Measurements from ENCODE around the gene PTPRD. TPM values are rescaled to one million over a fixed set of nuclear protein-coding genes. Genes with fewer than 3 reads are reported as not detected.

The PTPRD gene
- total RNA-seq, 1 donor from 2014 or later, result 109 TPM

DNA sequence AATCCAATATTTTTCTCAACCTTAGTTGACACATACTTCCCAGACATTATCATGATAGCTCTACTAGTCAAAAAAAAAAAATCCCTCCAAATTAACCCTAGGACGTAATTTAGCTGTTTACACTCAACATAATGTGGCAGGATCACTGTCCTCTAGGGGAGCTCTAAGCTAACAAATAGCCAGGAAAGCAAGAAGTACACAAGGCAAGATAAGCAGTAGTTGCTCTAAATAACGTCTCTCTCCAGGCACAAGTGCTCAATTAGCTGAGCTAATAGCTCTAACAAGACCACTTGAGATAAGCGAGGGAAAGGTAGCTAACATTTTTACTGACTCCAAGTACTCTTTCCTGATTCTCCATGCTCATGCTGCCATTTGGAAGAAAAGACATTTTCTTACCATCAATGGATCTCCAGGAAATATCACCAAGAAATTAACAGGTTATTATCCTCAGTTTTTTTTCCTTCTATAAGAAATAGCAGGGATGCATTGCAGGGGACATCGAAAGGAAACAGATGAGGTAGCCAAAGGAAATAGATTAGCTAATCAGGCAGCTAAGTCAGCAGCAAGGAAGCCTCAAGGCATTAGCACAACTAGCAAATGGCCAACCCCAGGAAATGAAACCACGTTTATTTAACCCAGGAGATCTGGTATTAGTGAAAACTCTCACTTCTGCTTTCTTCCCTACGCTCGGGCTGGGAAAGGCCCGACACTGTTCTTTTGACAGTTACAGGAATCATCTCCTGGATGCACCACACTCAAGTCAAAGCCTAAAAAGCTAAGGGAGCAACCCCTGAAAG, 614.1 kb downstream of the PTPRD start:
- Mint-ChIP-seq H3K27ac (no peak overlapping the region), H3K36me3 (no peaks in the 10 kb centered on the region), H3K27me3 (ENCODE audit: low read depth) (no peaks in the 10 kb centered on the region), H3K4me3 (no peak overlapping the region), H3K9me3 (peaks cover 4% of the 10 kb centered on the region), H3K4me1 (peaks cover 7% of the 10 kb centered on the region)
- TF ChIP-seq, protein P1, sequence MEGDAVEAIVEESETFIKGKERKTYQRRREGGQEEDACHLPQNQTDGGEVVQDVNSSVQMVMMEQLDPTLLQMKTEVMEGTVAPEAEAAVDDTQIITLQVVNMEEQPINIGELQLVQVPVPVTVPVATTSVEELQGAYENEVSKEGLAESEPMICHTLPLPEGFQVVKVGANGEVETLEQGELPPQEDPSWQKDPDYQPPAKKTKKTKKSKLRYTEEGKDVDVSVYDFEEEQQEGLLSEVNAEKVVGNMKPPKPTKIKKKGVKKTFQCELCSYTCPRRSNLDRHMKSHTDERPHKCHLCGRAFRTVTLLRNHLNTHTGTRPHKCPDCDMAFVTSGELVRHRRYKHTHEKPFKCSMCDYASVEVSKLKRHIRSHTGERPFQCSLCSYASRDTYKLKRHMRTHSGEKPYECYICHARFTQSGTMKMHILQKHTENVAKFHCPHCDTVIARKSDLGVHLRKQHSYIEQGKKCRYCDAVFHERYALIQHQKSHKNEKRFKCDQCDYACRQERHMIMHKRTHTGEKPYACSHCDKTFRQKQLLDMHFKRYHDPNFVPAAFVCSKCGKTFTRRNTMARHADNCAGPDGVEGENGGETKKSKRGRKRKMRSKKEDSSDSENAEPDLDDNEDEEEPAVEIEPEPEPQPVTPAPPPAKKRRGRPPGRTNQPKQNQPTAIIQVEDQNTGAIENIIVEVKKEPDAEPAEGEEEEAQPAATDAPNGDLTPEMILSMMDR (IDR thresholded peaks at IDR 0.05; ENCODE audit: unreplicated experiment), result peak; percentile 13
- DNase-seq (ENCODE audit: low spot score in 2 of 2, unreplicated experiment in 2 of 2), result no peak

DNA sequence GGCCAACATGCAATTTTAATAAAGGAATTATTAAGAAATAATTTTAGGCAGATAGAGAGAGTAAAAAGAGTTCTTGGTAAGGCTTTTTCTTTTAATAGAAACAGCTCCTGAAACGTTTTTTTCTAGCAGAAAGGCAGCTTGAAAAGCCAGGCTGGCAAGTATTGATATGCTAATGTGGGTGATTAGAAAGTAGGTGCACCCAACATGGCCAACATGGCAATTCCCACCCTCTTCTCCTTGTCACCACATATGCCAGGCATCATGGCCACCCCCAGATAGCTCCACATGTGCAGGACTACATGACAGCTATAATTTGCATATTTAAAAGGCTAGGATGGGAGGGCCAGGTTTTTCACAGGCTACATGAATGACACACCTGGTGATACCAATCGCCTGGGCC, 615.2 kb downstream of the PTPRD start:
- Mint-ChIP-seq H3K4me3 (no peak overlapping the region), H3K36me3 (no peaks in the 10 kb centered on the region), H3K27ac (no peak overlapping the region), H3K4me1 (peaks cover 7% of the 10 kb centered on the region), H3K27me3 (ENCODE audit: low read depth) (no peaks in the 10 kb centered on the region), H3K9me3 (peaks cover 4% of the 10 kb centered on the region)
- no peak for DNase-seq (ENCODE audit: low spot score in 2 of 2, unreplicated experiment in 2 of 2)
- TF ChIP-seq, protein P1 (IDR thresholded peaks at IDR 0.05; ENCODE audit: unreplicated experiment), result no peak

DNA sequence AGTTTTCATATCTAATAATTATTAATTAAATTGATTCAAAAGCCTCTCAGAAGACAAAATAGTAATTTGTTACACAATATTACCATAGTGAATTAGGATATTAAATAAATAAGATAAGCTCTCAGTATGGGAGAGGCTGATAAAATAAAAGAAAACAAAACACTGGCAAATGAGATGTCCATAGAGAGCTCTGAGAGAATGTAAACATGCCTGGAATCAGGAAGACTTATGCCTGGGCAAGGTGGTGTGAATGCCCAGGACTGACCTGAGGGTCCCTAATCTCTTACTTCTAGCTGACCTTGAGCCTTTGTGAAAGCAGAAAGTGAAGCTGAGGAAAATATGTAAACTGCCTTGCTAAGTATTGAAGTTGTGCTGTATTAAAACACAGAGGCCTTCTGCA, 616.5 kb downstream of the PTPRD start:
- Mint-ChIP-seq H3K27me3 (ENCODE audit: low read depth) (no peaks in the 10 kb centered on the region), H3K9me3 (peaks cover 8% of the 10 kb centered on the region), H3K27ac (peak overlapping the region; percentile 17), H3K36me3 (no peaks in the 10 kb centered on the region), H3K4me3 (no peak overlapping the region), H3K4me1 (peaks cover 7% of the 10 kb centered on the region)
- no peak for DNase-seq (ENCODE audit: low spot score in 2 of 2, unreplicated experiment in 2 of 2)
- TF ChIP-seq, protein P1 (IDR thresholded peaks at IDR 0.05; ENCODE audit: unreplicated experiment), result no peak

DNA sequence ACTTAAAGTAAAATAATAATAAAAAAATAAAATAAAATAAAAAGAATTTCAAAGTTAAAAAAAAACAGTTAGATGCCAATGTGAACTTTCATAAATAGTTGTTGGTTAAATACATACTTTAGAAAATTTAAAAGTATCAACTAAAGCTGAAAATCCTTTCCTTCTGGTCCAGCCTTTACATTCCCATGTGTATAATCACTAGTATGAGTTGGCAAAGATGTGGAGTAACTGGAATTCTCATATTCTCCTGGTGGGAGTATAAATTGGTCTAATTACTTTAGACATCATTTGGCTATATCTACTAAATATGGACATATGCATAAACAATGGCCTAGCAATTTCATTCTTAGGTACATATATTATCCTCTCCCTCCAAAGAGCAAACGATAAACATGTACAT, 619.9 kb downstream of the PTPRD start:
- DNase-seq (ENCODE audit: low spot score in 2 of 2, unreplicated experiment in 2 of 2), result no peak
- TF ChIP-seq, protein P1 (IDR thresholded peaks at IDR 0.05; ENCODE audit: unreplicated experiment), result no peak
- peaks cover 7% of the 10 kb centered on the region for H3K4me1 Mint-ChIP-seq
- no peaks in the 10 kb centered on the region for H3K36me3 Mint-ChIP-seq
- no peak overlapping the region for H3K27ac Mint-ChIP-seq
- no peak overlapping the region for H3K4me3 Mint-ChIP-seq
- no peaks in the 10 kb centered on the region for H3K27me3 Mint-ChIP-seq (ENCODE audit: low read depth)
- peaks cover 14% of the 10 kb centered on the region for H3K9me3 Mint-ChIP-seq

DNA sequence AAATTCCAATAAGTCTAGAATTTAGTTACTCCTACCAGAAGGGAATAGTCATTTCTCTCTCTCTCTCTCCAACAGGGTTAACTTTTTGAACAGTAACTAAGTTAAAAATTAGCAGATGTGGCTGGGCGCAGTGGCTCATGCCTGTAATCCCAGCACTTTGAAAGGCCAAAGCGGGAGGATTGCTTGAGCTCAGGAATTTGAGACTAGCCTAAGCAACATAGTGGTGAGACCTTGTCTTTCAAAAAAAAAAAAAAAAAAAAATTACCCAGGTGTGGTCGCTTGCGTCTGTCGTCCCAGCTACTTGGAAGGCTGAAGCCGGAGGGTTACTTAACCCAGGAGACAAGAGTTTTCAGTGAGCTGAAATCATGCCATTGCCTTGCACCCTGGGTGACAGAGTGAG, 639.7 kb downstream of the PTPRD start:
- no peak for DNase-seq (ENCODE audit: low spot score in 2 of 2, unreplicated experiment in 2 of 2)
- Mint-ChIP-seq H3K9me3 (no peaks in the 10 kb centered on the region), H3K27ac (no peak overlapping the region), H3K4me1 (peaks cover 7% of the 10 kb centered on the region), H3K4me3 (no peak overlapping the region), H3K27me3 (ENCODE audit: low read depth) (no peaks in the 10 kb centered on the region), H3K36me3 (no peaks in the 10 kb centered on the region)
- TF ChIP-seq, protein P1 (IDR thresholded peaks at IDR 0.05; ENCODE audit: unreplicated experiment), result no peak

Measured in mesothelial cell of epicardium (in vitro differentiated cells).